Peyer's patch (tissue), 4 donors: Measurements from ENCODE around the gene ANO8. TPM values are rescaled to one million over a fixed set of nuclear protein-coding genes. Genes with fewer than 3 reads are reported as not detected.

Experiments
- DNase-seq, 3 donors: peaks; one replicate each; pipeline ENCODE4 v3.0.0-alpha.2; 2017 to 2019
- H3K27ac ChIP-seq, 4 donors: fragments of 200-600 bp; sonication (generic); one replicate each; pipeline ENCODE4 v1.5.1; 2016 to 2019
- H3K27me3 ChIP-seq, 2 donors: fragments of 200-600 bp; sonication (generic); one replicate each; pipeline ENCODE4 v1.5.1; 2019
- H3K36me3 ChIP-seq, 3 donors: fragments of 200-600 bp; sonication (generic); one replicate each; pipeline ENCODE4 v1.5.1; 2016 to 2019
- H3K4me1 ChIP-seq, 4 donors: fragments of 200-600 bp; sonication (generic); one replicate each; pipeline ENCODE4 v1.5.1; 2016 to 2019
- H3K4me3 ChIP-seq, 4 donors: fragments of 200-600 bp; sonication (generic); 1 replicate in 3 of 4; 2 replicates in 1 of 4; pipeline ENCODE4 v1.5.1; 2016 to 2019; ENCODE audit warnings: mild to moderate bottlenecking in 1 of 4
- H3K9me3 ChIP-seq, 4 donors: fragments of 200-600 bp; sonication (generic); one replicate each; pipeline ENCODE4 v1.5.1; 2016 to 2019; ENCODE audit warnings: mild to moderate bottlenecking in 1 of 4
- CTCF ChIP-seq, 6 experiments: fragments of 450-650 bp in 4 of 6; fragments of 200-600 bp in 2 of 6; sonication (generic) in 1 of 6; IDR thresholded peaks; one replicate each; pipeline ENCODE4 v1.5.1; 2017 to 2019; ENCODE audit warnings: antibody characterized with exemption in 6 of 6, mild to moderate bottlenecking in 3 of 6, moderate library complexity in 1 of 6
- POLR2A ChIP-seq, 2 donors: fragments of 450-650 bp; IDR thresholded peaks; one replicate each; pipeline ENCODE4 v1.5.1; 2017; ENCODE audit warnings: antibody characterized with exemption in 2 of 2, mild to moderate bottlenecking in 2 of 2, moderate library complexity in 2 of 2
- total RNA-seq, 4 donors: library from RNA; depleted of rRNA; stranded (reverse); fragments of >200 nt; gene quantifications; one replicate each; pipeline ENCODE4 v1.1.0, GENCODE V29; 2016

The ANO8 gene
- total RNA-seq, 4 donors from 2014 or later: 10.3 to 18.9 (median 16.0) TPM

GRCh38 chr19:17304386-17305215 lies 30.1 kb downstream of the ANO8 start:
- H3K4me3 ChIP-seq: no peak overlapping the region

GRCh38 chr19:17303940-17304267 lies 30.8 kb downstream of the ANO8 start:
- Histone ChIP-seq H3K36me3 (peaks cover 0 to 7% (median 0%) of the 10 kb centered on the region in 3 donors), H3K4me3 (peak overlapping the region in 2 of 4 donors; percentile 79 to 91), H3K4me1 (peaks cover 0 to 47% (median 7%) of the 10 kb centered on the region in 4 donors), H3K27me3 (no peaks in the 10 kb centered on the region), H3K27ac (peak overlapping the region in 3 of 4 donors; percentile 32 to 91 (median 64)), H3K9me3 (no peaks in the 10 kb centered on the region)
- no peak for TF ChIP-seq POLR2A (IDR thresholded peaks at IDR 0.05)
- TF ChIP-seq CTCF (IDR thresholded peaks at IDR 0.05): no peak
- DNase-seq: peak in 1 of 3 donors; percentile 45

More at GRCh38 chr19:17304386-17305215, 30.1 kb downstream of the ANO8 start:
- Histone ChIP-seq H3K27ac (peak overlapping the region; percentile 18 to 96 (median 93)), H3K27me3 (no peaks in the 10 kb centered on the region), H3K4me1 (peaks cover 0 to 47% (median 7%) of the 10 kb centered on the region in 4 donors), H3K9me3 (no peaks in the 10 kb centered on the region), H3K36me3 (peaks cover 0 to 7% (median 0%) of the 10 kb centered on the region in 3 donors)
- DNase-seq: peak in 1 of 3 donors; percentile 38
- TF ChIP-seq POLR2A (IDR thresholded peaks at IDR 0.05) (no peak), CTCF (IDR thresholded peaks at IDR 0.05) (no peak)

- Histone ChIP-seq H3K9me3 (no peaks in the 10 kb centered on the region), H3K4me3 (peak within 1 kb of the TSS; percentile 61 to 91 (median 78)), H3K4me1 (peaks cover 0 to 47% (median 7%) of the 10 kb centered on the region in 4 donors), H3K27me3 (no peaks in the 10 kb centered on the region), H3K27ac (peak within 1 kb of the TSS; percentile 47 to 91 (median 65)), H3K36me3 (peaks cover 0 to 7% (median 0%) of the 10 kb centered on the region in 3 donors)
- DNase-seq: peak; percentile 94 to 98 (median 94)
- no peak for TF ChIP-seq POLR2A (IDR thresholded peaks at IDR 0.05)
- peak; percentile 47 to 82 (median 71) for TF ChIP-seq CTCF (IDR thresholded peaks at IDR 0.05)
Measured at GRCh38 chr19:17303167-17303939, 31.3 kb downstream of the ANO8 start, which contains the start of gene ABHD8. TSS of gene ABHD8 (minus strand) at chr19:17303425. CDS start at chr19:17301616, 1,809 bp downstream.

GRCh38 chr19:17302391-17303166 lies 32.1 kb downstream of the ANO8 start:
- H3K4me3 ChIP-seq: peak overlapping the region; percentile 61 to 91 (median 78)
- H3K4me1 ChIP-seq: peaks cover 0 to 43% (median 7%) of the 10 kb centered on the region in 4 donors
- peak overlapping the region; percentile 47 to 91 (median 65) for H3K27ac ChIP-seq
- H3K9me3 ChIP-seq: no peaks in the 10 kb centered on the region
- H3K27me3 ChIP-seq: no peaks in the 10 kb centered on the region
- TF ChIP-seq POLR2A (IDR thresholded peaks at IDR 0.05) (no peak), CTCF (IDR thresholded peaks at IDR 0.05) (no peak)
- H3K36me3 ChIP-seq: peaks cover 0 to 7% (median 0%) of the 10 kb centered on the region in 3 donors
- peak in 1 of 3 donors; percentile 20 for DNase-seq
